Hematopoietic multipotent progenitor cell treated with erythropoietin and hydrocortisone succinate and interleukin-3 and kit ligand, for 4 days (in vitro differentiated cells): Measurements from ENCODE around the gene ERC2.

ENCODE experiments used
- DNase-seq: peaks from one replicate; pipeline ENCODE4 v3.0.0-alpha.2; 2015

Gene ERC2

DNA sequence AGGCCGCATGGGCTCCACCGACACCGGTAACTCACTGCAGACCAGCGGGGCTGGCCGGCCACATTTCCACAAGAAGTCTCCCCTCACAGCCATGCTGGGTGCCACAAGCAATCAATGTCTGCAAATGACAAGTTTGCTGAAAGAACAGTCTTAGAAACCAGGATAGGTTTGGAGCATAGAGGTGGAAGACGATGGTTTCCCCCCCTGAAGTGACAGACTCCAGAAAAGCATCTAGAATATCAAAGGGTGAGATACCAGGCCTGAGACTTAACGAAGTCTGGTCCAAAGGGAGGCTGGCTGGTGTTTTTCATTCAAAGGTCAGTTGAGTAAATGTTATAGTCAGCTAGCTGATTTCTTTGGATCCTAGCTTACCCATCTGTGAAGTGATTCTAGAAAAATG is 931.1 kb downstream of the ERC2 start:
- no peak for DNase-seq

DNA sequence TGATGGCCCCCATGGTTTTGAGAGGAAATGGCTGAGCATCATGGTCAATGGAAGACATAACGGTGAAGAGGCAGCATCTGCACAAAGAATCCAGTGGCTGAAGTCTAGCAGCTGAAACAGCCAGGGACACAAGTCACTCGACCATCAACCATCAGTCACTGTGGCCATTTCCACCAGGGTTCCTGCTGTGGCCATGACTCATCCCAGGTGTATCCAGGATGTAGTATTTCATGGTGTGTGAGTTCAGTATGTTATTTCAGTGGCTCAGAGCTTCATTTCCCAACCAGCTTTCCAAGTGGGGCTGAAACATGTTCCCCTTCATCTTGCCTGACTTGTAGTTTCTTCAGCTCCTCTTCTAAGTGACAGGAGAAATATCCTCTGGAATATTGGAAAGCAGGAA is 933.4 kb downstream of the ERC2 start:
- DNase-seq, result no peak

DNA sequence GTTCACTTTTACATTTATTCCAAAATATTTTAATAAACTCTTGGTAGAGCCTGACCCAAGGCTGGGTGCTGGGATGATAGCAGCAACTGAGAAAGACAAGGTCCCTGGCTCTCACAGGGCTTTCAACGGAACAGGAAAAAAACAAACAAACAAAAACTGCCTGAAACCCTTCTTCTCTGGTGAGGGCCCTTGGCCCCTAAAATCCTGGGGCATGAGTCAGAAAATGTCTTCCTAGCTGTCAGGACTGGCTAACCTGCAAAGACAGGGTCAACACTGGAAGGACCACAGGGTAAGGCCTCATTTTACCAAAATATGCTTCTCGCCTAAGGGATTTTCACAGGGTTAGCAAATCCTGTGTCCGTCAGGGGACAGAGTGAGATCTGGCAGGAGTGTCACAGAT is 935.5 kb downstream of the ERC2 start:
- no peak for DNase-seq

DNA sequence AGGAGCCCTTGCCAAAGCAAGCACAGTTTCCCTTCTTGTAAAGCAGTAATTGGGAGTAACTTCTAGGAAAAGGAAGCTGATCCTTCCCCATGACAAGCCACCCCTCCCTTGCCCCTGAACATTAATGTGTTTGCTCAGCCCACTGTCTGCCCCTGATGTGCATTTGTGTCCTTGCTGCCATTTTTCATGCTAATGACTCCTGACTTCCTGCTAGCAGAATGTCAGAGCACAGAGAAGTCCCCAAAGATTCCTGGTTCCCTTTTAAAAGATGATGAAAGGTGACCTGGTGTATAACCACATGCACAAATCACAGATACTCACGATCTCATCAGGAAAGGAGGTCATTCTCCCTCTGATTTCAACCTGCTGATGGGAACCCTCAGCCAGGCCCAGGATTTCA is 936.9 kb downstream of the ERC2 start:
- no peak for DNase-seq

DNA sequence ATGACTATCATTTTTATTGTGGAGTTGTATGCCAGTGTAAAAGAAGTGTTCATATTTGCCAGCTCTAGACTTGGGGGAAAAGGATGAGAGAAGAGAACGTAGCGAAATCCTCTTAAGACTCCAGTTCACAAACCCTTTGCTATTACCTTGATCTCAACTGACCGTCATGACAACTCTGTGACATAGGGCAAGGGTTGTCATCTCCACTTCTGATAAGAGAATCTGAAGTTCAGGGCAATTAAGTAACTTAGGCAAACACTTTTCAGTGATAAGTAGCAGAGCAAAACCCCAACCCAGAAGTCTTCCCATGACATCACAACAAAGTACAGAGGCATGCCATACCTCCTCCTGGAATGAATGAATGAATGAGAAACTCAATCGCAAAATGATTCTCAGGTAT is 940.9 kb downstream of the ERC2 start:
- no peak for DNase-seq

DNA sequence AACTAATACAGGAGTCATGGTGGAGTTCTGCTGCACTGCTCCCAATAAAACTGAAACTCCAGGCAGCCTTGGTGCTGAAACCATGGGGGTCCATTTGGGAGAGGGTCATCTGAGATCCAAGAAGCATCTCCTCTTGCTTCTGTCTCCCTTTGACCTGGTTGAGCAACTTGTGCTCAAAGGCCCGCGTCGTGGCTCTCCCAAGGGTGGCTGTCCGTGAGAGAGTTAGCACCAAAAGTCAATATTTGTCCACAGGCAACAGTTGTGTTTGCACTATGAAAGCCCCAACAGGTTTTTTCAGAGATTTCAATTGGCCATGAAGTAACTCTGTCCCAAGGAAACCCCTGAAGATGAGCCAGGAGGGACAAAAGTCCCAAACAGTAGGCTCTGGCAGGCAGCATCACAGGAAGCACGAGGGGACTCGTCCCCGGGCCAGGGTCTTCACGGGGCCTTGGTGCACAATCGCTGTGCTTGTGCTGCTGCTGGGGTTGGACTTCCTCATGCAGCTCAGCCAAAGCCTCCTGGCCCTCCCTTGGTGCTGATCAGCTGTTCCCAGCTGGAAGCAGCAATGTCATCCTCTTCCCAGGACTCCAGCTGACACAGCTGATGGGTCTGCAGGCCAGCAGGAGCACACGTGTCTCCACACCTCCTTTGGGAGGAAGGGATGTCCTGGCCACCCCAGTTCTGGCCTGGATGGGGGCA is 941.8 kb downstream of the ERC2 start:
- DNase-seq, result no peak

DNA sequence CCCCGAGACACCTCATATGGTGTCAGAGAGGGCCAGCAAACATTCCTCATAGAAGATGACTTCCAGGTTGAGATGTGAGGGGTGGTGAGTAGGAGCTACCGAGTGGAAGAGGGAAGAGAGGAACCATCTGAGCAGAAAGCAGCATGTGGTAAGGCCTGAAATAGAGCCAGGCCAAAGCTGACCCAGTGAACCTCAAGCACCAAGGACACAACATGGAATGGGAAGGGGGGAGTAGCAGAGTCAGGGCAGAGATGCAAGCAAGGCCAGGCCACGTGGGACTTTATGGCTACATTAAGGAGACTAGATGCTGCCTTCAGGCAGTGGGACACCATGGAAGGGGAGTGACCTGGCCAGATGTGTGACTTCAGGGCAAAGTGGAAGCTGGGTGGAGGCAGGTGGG is 942.8 kb downstream of the ERC2 start:
- no peak for DNase-seq

DNA sequence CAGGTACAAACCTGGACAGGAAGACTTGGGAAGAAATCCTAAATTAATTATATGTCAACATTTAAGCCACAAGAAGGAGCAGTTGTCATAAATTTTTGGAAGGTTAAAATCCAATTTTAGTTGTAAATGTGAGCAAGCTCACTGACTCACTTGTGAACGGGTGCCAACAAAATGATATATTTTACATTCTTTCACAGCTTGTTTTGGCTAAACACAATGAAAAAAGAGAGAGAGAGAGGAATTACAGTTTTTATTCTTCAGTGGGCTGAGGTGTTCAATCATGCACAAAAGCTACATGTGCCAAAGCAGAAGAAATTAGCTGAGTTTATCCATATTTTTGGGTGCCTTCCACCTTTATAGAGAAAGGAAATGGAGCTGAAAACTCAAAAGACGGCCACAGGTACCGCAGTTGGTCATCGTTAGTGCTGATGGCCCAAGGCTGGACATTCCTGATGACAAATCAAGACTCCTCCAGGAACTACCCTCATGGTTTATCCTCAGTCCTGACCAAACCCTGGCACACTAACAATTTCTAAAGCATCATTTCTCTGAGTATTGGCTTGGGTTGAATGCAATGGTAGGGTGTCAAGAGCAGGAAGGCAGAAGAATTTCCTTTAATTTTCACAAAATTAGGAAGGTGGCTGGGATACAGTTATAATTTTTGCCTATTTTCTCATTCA is 943.6 kb downstream of the ERC2 start:
- no peak for DNase-seq

DNA sequence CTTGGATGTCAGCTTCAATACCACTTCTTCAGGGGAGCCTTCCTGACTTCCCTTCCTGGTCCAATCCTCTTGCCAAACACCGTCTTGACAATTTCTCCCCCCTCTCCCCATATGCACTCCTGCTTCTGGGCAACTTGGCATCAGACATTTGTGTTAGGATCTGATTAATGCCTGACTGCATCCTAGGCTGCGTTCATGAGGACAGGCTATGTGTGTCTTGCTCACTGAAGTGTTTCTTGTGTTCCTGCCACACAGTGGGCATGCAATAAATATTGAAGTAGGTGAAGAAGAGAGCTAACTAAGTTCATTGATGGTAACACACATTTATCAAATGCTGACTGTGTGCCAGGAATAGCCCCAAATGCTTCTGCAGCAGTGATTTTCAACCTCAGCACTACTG is 944.8 kb downstream of the ERC2 start:
- no peak for DNase-seq

DNA sequence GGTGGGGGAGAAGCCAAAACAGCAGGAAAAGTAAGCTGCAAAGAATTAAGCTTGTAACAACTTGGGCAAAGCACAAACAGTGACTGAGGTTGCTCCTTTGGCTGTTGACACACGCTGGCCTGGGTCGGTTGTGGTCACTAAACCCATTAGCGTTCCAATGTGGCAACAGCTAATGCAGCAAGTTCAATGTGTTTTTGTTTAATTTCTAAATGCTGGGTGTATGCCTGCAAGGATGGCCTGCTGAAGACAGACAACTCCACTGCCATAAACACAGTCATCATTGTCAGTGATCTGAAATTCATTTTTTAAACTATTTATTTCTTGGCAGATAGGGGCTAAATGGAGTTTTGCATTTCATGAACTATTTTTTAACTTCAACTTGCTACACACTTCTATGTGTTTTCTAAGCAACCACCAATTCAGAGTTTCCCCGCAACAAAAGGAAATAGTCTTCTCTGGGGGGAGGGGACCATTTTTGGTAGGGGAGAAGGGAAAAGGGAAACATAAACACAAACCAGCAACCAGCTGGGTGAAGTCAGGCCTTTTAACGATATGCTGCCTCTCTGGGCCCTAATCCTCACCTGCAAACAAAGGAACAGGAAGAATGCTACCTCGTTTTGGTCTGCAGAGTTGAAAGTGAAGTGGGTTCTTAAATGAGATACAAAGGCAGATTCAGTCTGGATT is 946.4 kb downstream of the ERC2 start:
- DNase-seq, result no peak

DNA sequence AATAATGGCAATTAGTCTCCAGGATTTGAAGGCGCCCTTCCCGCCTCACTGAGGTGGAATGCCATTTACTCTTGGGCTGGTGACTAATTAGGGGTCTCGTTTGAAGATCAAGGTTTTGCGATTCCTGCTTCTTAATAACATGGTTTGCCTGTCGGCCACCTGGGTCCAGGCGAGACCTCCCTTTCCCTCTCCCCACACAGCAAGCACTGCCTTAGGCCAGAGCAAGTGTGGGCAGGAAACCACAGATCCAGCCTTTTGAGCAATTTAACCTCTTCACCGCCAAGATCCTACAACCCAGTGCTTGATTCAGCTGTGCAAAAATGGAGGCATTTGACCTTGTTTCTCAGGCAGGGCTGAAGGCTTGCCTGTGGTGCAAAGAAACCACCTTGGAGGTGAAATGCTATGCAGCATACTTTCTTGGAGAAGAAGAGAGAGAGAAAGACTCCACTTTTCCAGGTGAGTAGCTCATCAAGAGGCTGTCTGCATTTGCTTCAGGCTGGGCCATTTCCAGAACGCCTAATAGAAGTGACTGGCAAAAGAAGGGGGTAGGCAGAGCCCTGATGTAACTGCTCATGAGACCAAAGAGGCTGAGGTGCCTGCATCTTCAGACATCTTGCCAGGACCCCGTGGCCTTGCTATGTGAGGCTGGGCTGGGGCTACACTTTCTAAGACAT is 947.1 kb downstream of the ERC2 start:
- DNase-seq, result no peak

DNA sequence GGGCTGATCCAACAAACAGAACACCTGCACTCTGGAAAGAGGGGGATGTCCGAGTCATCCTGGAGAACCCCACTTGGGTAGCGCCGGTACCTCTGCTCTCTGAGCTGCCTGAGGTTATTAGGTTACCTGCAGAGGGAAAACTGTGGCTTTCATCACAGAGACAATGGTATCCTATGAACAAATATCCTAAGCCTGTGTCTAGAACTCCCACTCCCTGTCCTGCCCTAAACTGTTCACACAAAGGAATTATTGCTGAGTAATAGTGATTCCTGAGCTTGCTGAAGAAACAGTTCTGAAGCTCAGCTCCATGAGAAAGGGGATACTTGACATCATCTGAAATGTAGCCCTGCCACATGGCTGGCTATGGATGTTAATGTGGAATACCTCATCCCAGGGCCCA is 949.2 kb downstream of the ERC2 start:
- DNase-seq, result no peak

DNA sequence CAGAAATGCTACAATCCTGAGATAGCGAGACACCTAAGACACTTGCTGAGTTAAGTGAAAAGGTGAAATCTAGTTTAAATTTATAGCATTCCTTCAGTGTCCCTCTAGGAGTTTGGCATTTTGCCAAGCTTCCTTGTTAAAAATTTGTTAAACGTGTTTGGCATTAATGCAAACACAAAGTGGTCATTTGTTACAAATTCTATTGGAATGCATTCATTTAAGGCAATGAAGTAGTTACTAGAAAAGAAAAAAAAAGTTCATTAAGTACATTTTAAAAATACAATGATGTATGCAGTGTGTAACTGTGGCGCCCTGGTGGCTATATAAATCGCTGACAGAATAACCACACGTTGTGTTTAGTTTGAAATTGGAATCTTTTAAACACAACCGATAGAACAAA is 949.8 kb downstream of the ERC2 start:
- DNase-seq, result no peak

DNA sequence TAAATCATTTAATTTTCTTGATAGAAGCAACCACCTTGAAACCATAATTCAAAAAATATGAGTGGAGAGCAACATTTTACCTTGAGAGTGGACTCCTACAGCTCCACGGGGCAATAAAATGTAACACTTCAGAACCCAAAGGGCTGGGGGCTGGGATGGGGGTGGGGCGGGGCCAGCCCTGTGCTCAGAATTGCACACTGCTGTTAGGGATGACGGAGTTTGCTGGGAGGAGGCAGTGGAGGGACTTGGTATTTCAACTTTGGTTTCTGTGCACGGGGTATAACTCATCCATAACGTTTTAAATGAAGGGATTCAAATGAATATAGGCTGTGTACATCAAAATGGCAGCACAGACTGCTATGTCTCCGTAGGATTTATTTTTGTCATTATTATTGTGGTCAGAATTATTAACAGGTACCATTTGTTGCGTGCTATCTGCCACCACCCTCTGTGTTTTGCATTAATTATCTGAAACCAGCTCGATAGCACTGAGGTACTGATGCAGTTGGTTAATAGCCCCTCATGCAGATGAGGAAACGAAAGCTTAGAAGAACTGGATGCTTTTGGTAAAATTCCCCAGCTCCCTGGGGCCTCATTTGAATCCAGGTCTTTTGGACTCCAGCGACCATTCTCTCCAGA is 951.8 kb downstream of the ERC2 start:
- no peak for DNase-seq

DNA sequence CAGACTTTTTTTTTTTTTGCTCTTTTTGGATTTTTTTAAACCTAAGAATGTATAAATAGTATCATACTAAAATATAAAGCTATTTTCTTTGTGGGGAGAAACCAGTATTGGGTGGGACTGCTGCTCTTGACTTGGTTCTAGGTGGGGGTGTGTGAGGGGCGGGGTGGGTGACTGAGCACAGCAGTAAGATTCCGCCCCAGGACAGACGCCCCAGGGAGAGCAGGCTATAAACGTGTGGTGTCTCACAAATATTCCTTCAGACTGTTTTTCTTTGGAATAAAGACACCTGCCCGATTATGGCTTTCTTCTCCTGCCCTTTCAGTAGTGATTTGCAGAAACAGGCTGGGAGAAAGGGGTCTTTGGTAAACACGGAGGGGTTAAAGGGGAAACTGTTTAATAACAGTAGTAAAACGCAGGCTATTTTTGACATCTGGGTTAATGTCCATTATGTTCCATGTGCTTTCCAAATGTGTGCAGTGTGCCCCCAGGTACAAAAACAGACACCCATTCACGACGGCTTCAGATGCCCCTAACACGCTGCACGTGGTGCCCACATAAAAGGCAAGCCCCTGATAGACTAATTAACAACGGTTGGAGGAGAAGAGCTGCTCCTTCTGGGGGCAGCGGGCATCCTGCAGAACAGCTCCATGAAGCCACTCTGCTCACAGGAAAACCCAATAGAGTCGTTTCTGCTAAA is 952.6 kb downstream of the ERC2 start:
- no peak for DNase-seq

DNA sequence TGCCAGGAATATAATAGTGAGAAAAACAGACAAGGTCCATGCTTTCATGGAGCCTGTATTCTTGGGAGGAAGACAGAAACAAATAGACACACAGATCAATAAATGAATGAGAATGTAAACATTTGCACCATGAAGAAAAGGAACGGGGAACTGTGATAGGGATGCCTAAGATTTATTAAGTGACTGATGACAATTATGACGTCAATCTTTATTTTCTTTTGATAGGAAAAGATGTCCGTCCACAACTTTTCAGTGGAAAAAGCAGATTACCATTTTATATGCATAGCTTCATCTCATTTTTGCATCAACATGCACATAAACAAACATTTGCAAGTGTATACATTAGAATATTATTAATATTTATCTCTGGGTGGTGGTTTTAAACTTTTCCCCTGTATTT is 953.3 kb downstream of the ERC2 start:
- no peak for DNase-seq

DNA sequence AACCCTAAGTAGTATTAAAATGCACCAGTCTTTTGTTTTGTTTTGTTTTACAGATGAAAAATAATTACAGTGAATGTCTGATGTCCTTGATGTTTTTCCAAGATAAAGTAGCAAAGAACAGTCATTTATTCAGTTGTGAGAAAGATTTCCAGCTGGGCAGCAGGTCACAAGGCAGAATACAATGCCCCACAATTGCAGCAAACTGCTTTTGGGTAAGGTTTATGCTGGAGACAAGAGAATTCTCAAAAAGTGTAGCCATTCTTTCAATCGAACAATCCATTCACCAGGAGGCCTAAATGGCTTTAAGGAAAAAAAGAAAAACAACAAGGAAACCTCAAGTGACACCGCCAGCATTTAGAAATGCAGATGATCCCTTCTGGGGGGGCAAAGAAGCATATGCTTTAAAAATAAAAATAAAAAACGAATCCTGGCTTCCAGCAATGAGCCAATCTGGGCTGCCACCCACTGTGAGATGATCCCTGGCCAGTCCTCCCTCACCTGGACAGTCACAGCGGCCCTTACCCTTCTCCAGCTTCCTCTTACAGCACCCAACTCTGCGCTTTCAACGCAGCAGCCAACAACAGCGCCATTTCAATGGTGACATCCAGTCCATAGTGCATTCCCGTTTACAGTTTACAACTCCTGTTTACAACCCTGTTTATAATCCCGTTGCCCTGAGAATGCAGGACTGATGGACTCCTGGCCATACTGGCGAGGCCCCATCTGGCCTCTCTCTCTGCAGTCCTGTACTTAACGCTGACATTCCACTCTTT is 955.5 kb downstream of the ERC2 start:
- no peak for DNase-seq

DNA sequence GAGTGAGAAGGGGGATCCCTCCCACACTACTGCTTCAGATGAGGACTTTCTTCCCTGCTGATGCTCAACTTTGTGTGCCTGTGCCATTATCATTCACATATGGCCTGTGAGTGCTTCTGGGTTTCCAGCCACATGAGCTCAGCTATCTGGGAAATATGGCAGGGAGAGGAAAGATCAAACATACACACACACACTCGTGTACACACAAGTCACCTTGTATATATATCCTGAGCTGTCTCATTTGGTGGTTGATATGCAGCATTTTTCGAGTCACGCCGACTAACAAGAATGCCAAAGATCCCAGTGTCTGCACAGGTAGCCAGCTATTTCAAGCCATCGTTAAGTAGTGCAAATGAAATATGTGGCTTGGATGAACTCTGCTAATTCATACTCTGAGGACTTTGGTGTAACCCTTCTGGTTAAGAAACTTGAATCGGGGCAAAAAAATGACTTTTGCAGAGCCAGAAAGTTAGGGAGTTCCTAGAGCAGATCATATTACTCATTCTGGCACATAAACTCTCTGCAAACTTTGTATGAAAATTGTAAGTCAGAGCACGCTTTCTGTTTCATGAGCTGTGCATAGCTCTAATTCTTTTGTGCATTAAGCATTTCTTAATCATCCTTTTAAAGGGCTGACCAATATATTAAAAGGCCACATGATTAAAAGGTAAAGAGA is 956.2 kb downstream of the ERC2 start:
- no peak for DNase-seq

DNA sequence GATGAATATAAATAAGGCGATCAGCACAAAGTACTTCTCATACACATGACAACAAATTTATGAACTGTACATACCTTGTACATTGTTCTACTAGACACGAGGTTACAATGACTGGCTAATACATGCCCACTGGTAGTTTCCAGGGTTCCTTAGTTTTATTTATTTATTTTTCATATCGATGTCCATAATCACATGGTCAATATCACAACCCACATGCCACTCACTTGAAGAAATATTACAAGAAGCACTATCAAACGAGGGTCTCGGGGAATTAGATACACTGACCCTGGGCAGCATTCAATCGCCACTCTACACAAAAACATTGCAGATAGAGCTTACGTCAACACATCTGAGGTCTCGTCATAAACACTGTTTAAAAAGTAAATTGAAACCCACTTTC is 959.9 kb downstream of the ERC2 start:
- no peak for DNase-seq

DNA sequence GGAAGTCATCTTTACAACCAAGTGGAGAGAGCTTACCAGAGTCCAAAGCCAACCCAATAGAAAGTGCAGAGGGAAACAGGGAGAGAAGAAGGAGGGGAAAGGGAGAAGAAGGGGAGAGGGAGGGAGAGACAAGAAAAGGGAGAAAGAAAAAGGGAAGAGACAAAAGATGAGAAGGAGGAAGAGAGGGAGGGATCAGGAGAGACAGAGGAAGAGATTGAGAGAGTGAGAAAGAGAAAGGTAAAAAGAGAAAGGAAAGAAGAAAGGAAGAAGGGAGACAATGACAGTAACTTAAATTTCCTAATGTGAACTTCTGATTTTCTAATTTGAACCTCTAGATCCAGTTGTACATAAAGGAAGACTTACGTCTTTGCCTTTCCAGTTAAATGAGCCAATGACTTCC is 960.5 kb downstream of the ERC2 start:
- DNase-seq, result no peak

DNA sequence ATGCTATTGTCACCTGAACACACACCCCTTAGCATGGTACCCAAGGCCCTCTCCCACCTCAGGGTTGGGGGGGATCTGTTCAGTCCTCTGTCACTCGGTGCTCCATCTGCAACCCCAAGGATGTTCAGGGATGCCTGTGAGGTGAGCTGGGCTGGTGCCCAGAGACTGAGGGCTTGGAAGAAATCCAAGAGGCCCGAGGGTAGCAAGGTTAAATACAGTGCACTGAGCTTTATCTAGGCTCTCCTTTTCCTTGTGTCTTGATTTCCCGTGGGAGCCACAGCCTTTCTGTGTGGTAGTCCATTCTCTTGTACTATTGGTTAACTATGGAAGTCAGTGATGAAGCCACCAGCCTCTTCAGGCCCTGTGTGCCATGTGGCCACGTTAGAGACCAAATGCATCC is 962.5 kb downstream of the ERC2 start:
- DNase-seq, result no peak
